Activated CD4-positive, alpha-beta T cell treated with anti-CD3 and anti-CD28 coated beads, Interleukin-2, amount 50 U/mL, for 4 hours (primary cell): ENCODE data around the gene GPR65.

Experiments
- DNase-seq, 2 experiments: peaks; one replicate each; pipeline ENCODE4 v3.0.0-alpha.2; 2020

GPR65 gene

DNA sequence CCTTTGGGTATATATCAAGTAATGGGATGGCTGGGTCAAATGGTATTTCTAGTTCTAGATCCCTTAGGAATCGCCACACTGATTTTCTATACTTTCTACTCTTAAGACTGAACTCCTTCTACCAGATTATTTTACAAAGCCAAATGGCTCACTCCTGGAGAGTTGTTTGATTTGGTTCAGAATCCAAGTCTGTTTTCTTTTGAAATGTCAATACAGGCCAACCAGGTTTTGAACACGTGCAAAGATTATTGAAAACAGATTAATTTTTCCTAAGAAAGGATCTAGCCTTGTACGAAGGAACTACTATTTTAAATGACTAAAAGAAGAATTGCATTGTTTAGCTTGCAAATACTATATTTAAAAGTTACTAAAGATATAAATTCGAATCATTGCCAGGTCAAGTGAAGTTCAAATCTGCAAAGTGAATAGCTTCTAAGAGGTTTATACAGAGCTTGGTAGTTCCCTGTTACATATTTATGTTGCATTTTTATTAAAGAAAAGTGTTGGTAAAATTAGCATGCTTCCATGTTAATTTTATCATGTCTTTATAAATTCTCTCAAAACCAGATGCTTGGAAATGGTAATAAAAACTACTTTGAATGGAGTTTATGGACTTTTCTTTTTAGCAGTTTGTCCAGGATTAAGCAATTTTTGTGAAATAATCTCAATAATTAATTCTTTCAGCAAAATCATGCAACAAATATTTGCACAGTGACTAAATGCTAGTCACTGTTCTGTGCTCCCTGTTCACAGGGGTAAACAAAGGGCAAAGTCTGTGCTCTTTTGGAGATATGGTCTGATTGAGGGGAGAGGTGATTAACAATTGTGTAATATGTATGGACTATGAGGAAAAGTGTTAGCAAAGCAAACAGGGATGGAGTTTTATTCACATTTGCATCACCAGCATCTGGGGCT, 38.9 kb downstream of the GPR65 start:
- no peak for DNase-seq

DNA sequence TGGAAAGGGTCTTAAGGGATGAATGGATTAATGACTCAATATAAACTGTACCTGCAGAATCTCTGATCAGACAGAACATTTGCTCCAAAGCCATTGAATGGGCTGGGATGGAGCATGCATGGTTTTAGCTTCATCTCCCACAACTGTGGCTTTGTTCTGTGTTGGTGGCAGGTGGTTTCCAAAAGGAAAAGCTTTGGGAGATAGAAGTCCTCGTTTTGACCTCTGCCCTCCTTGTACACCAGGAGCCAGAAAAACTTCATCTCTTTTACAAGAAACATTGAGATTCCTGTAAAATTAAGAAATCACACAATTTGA, 39.5 kb downstream of the GPR65 start:
- DNase-seq: no peak

GRCh38 chr14:88044776-88045446, 40.0 kb downstream of the GPR65 start:
- no peak for DNase-seq

GRCh38 chr14:88045705-88046104, 40.8 kb downstream of the GPR65 start:
- DNase-seq: no peak

DNA sequence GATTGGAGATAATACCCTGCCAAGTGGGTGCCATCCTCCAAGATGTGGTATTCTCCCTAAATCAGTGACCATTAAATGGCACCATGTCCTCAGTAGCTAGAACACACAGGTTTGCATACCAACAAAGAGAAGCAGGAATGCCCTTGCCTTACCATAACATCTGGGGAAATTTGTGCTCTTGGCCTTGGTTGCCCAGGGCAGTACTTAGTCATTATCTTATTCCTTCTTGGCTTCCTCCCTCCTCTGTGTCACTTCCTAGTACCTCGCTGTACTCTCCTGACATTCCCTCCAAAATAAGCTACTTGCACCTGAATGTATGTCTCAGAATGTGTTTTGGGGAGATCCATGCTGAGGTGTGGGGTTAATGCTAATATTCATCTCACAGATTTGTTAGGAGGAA, 43.4 kb downstream of the GPR65 start:
- DNase-seq: no peak

DNA sequence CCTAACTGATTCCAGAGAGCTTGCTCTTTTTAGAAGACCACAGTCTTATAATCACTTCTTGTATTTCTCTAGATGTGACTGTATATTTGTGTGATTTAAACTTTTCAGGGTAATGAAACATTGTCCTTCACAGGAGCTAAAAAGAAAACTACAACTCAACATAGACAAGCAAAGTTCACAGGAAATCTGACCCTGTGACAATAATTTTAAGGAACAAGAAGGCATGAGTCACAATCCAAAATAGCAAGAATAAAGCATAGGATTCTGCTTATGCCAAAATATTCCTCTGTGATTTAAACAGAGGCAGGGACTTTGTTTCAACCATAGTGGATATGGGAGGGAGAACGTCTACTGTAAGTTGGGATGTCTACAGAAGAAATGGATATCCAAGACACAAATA, 44.3 kb downstream of the GPR65 start:
- DNase-seq: no peak

- no peak for DNase-seq
Observed at GRCh38 chr14:88049936-88050335, 45.0 kb downstream of the GPR65 start.

GRCh38 chr14:88060576-88060975, 55.6 kb downstream of the GPR65 start:
- DNase-seq: no peak

- DNase-seq: no peak
Observed at GRCh38 chr14:88063811-88064210, 58.9 kb downstream of the GPR65 start.
